Left lobe of liver (tissue), 2 donors: ENCODE data around the gene ZNF737. TPM values are rescaled to one million over a fixed set of nuclear protein-coding genes. Genes with fewer than 3 reads are reported as not detected.
"Not testable (repeated sequence)": the region's sequence is repeated elsewhere in the genome, so short reads cannot be mapped to it uniquely, and the experiment has no call there.

Experiments
- ATAC-seq: fragments of 200-7000 bp; cut with Tn5 transposase; one replicate; pipeline ENCODE4 v1.9.1; 2020; ENCODE audit warnings: mild to moderate bottlenecking, moderate library complexity
- DNase-seq: peaks from one replicate; pipeline ENCODE4 v3.0.0-alpha.2; 2020; ENCODE audit warnings: low spot score
- total RNA-seq: library from RNA; stranded (reverse); gene quantifications from one replicate; pipeline ENCODE4 v1.2.1, GENCODE V29; 2021
- donor health status: DM: no; HTN: no; CAD: no; lungs with moderate emphysema.
- donor health status: DM: no; HTN: yes; CAD: no.

ZNF737 gene
- total RNA-seq = 2.3 TPM

DNA sequence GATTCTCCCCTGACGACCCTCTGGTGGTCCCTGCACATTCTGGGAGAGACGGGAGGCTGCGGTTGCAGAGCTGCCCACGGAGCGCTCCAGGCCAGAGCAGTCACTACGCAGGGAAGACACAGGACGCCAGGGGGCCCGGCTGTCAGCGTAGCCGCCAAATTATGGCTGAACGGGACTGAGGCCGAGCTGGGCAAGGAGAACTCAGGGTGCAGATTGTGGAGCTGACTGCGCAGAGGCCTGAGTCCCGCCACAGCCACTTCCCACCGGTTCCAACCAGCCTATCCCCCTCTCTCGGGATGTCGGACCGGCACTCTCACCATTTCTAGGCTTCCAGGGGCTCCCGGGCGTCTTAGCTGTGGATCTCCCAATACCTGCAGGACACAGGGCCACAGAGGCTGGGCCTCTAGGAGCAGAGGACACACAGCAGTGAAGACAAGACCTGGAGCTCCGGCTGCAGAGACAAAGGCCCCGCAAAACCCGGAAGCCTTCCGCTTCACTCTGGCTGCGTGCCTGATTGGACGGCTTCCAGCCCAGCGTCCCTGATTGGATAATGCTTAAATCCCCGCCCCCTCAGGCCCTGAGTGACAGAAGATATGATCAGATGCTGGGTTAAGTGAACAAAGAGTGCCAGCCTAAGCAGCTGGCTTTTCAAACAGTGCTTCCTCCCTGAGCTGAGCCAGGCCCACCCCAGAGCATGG lies at the start of gene ZNF737:
Gene ZNF737, minus strand, starts transcription at position 461 of the 698 bp plus-strand sequence. Its CDS starts 141 bp downstream, at position 320.
- ATAC-seq = peak; percentile 93
- peak; percentile 93 for DNase-seq

DNA sequence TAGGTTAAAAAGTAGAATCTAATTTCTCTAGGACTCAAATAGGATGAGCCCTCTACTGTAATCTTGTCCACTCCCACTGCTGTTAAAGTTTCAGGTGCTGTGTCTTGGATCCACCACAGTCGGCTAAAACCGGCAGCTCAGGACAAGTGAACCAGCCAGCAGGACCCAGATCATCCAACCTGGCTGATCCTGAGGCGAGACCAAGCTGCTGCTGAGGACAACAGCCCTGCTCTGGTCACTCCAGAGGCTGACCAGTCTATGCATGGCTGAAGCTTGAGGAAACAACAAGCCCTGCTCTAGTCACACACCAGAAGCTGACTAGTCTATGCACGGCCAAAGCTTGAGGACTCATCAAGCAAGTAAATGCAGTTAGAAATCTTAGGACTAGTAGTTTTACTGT lies 49.4 kb upstream of the ZNF737 start:
- not testable (repeated sequence) for DNase-seq, ATAC-seq

DNA sequence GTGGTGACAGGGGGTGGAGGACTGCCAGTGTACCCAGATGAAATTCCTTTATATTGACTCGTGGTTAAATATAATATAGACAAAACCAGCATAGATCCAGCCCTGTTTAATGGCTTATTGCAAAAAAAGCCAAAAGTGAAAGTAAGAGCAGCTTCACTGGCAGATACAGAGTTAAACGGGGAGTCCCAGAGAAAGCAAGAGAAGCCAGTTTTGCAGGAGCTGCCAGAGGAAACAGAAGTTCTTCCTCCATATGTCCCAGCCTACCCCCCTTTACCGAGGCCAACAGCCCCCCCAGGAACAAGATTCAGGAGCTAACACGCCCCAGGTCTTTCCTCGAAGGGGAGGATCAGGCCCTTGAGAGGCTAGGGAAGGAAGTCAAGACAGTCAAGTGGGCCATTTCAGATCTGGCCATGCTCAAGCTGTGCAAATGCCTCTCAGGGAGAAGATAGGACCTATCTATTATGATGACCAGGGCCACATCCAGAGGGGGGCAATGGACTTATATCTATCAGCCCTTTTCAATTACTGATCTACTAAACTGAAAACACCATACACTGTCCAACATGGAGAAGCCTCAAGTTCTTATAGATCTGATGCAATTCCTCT lies 47.2 kb upstream of the ZNF737 start:
- ATAC-seq = no peak
- no peak for DNase-seq

DNA sequence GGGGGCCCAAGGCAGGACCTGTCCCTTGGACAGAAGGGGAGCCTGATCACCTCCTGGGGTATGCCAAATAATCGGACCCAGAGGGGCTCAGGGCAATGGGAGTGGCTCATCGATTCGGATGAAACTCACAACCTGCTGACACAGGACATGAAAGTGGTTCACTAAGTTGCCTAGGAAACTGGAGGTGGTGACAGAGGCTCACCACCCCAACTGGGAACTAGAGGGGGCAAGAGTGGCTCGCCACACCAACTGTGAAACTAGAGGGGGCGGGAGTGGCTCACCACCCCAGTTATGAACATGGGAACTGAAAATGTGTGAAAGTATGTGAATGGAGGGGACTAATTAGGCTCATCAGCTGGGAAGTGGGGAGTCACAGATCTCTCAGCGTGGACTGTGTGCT lies 46.3 kb upstream of the ZNF737 start:
- DNase-seq = no peak

DNA sequence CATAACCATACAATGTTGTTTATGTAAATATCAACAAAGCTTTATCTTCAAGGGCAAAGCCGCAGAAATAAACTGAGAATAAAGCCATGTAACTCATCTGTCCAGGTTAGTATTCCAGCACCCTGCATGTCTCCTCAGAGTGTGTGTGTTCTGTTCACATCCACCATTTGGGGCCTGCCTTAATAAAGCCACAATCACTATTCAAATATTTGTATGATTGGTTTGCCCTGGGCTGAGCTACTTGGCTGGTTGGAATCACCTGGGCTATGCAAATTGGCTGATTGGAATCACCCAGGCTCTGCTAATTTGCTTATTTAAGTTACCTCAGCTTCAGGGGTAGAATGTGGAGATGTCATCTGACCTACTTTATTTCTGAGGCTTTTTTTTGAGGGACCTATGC lies 42.4 kb upstream of the ZNF737 start:
- ATAC-seq (no peak), DNase-seq (no peak)

More for the DNA sequence above, 46.3 kb upstream of the ZNF737 start:
- no peak for ATAC-seq

DNA sequence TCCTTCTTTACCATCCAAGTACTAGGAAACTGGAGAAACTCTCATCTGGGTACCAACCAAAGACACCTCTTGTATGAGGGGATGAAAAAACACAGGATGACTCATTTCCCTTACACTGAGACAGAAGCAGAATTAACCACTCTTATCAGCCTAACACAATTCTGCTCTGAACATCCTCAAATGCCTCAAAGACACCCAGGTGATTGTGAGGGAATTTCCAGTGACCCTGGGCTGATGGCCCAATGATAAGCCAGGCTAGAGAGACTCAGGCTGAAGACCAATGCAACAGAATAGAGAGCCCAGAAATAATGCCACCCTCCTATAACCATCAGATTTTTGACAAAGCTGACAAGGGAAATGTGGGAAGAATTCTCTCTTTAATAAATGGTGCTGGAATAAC lies 7.0 kb downstream of the ZNF737 start:
- ATAC-seq (no peak), DNase-seq (no peak)

DNA sequence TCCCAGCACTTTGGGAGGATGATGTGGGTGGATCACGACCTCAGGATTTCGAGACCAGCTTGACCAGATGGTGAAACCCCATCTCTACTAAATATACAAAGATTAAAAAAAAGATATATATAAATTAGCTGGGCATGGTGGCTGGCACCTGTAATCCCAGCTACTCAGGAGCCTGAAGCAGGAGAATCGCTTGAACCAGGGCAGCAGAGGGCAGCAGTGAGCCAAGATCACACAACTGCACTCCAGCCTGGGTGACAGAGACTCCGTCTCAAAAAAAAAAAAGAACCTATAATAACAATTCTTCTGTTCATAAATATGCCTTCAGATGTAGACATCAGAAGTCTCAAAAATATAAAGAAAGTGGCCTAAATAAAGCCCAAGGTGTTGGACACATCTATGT lies 7.6 kb downstream of the ZNF737 start:
- ATAC-seq = no peak
- no peak for DNase-seq

DNA sequence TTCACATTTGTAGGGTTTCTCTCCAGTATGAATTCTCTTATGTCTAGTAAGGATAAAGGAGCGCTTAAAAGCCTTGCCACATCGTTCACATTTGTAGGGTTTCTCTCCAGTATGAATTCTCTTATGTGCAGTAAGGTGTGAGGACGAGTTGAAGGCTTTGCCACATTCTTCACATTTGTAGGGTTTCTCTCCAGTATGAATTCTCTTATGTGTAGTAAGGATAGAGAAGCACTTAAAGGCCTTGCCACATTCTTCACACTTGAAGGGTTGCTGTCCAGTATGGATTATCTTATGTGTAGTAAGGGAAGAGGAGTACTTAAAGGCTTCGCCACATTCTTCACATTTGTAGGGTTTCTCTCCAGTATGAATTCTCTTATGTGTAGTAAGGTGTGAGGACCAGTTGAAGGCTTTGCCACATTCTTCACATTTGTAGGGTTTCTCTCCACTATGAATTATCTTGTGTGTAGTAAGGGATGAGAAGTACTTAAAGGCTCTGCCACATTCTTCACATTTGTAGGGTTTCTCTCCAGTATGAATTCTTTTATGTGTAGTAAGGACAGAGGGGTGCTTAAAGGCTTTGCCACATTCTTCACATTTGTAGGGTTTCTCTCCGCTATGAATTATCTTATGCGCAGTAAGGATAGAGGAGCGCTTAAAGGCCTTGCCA lies 20.8 kb downstream of the ZNF737 start:
- not testable (repeated sequence) for DNase-seq, ATAC-seq

DNA sequence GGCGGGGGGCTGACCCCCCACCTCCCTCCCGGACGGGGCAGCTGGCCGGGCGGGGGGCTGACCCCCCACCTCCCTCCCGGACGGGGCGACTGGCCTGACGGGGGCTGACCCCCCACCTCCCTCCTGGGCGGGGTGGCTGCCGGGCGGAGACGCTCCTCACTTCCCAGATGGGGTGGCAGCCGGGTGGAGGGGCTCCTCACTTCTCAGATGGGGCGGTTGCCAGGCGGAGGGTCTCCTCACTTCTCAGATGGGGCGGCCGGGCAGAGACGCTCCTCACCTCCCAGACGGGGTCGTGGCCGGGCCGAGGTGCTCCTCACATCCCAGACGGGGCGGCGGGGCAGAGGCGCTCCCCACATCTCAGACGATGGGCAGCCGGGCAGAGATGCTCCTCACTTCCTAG lies 35.3 kb downstream of the ZNF737 start:
- DNase-seq, ATAC-seq: not testable (repeated sequence)

DNA sequence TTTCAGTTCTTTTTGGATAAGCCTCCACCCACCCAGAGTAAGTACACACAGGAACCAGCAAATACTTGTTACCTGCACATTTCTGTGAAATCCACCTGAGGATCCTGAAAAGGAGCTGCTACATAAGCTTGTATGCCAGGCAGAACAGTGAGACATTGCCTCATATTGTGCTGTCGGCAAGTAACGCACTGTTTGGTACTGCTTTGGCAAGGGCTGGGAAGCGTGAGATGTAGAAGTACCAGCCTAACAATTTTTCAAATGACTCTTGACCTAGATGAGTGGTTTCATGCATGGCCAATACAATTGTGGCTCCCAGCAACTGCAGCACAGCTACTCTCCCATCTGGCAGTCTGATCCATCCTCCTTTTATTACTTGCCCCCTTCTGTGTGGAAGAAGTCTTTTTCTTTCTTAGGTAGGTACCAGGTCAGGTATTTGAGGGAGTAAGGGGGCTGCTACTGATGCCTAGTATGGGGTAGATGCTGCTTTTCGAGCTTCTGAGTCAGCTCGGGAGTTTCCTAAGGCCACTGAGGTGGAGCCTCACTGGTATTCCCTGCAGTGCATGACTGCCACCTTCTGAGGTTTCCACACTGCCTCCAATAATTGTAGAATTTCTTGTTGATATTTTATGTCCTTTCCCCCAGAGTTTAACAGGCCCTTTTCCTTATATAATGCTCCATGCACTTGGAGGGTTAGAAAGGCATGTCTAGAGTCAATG lies 52.2 kb downstream of the ZNF737 start:
- ATAC-seq (no peak), DNase-seq (no peak)

DNA sequence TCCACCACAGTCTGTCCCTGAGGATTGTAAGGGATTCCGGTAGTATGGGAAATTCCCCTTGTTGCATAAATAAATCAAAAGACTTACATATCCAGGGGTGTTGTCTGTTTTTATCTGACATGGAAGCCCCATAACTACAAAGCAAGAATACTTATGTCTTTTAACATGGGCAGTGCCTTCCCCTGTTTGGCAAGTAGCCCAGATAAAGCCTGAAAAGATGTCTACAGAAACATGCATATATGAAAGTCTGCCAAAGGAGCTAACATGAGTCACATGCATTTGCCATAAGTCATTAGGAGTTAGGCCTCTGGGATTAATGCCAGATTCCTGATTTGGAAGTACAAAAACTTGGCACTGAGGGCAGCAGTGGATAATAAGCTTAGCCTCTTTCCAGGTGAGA lies 62.1 kb downstream of the ZNF737 start:
- no peak for ATAC-seq
- no peak for DNase-seq

Other genes starting within 250 kb of the ZNF737 start
- 3.0 TPM for gene ZNF626, start 95.8 kb upstream of the ZNF737 start, total RNA-seq
- gene ZNF66, start 210.5 kb upstream of the ZNF737 start, total RNA-seq = 0.40 TPM